GM12865 (cell line): ENCODE measurements around the gene PCNX2.

ENCODE experiments used
- DNase-seq: peaks from one replicate; pipeline ENCODE4 v3.0.0; 2010; ENCODE audit warnings: low read depth
- H3K4me3 ChIP-seq: 2 replicates; pipeline ENCODE4 v1.5.1; 2011; ENCODE audit warnings: mild to moderate bottlenecking, low read depth, low read length, control low read depth
- TF ChIP-seq, protein P1 (sequence below): IDR thresholded peaks from 2 replicates; pipeline ENCODE4 v1.5.1; 2011; ENCODE audit warnings: low read length, control low read depth, low read depth, inconsistent platforms; ENCODE audit not compliant: insufficient read depth; ENCODE audit errors: missing control alignments

PCNX2 gene

DNA sequence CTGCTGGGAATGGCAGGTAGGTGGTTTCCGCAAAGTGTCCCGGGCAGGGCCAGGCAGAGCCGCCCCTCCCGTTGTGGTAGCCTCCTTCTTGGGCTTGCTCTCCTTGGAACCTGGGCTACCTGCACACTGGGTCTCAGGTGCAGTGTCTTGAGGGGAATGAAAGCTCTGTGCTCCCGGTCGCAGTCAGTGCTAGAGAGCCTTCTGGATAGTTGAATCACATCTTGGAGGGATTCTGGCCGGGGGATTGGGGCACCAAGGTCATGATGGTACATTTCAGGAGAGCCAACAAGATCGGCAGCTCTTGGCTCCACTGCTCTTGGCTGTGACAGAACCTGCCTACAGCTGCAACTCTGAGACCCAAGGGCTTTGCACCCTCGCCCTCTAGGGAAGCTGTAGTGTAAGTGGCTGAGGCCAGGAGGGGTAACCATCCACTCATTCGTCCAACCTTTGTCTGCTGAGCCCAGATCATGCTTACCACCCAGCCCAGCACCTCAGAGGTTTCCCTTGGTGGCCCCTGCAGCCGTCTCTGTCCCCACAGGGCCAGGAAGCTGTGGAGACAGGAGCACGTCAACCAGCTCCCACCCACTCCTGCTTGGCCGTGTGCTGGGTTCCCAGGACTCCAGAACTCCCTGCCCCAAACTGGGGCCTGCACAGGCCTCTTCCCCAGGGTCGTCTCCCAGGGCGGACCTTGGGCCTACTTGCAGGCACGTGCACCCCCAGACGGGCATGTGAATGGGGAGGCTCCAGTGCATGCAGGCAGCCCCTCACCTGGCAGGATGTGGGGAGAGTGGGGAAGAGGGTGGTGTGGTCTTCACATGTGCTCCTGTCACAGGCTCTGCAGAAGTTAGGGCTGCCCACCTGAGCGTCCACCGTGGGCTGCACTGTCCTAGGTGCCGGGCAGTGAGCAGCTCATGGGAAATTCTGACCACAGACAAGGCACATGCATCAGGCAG, 305.1 kb downstream of the PCNX2 start:
- no peak for DNase-seq
- TF ChIP-seq, protein P1, sequence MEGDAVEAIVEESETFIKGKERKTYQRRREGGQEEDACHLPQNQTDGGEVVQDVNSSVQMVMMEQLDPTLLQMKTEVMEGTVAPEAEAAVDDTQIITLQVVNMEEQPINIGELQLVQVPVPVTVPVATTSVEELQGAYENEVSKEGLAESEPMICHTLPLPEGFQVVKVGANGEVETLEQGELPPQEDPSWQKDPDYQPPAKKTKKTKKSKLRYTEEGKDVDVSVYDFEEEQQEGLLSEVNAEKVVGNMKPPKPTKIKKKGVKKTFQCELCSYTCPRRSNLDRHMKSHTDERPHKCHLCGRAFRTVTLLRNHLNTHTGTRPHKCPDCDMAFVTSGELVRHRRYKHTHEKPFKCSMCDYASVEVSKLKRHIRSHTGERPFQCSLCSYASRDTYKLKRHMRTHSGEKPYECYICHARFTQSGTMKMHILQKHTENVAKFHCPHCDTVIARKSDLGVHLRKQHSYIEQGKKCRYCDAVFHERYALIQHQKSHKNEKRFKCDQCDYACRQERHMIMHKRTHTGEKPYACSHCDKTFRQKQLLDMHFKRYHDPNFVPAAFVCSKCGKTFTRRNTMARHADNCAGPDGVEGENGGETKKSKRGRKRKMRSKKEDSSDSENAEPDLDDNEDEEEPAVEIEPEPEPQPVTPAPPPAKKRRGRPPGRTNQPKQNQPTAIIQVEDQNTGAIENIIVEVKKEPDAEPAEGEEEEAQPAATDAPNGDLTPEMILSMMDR, result no peak
- no peak overlapping the region for H3K4me3 ChIP-seq

DNA sequence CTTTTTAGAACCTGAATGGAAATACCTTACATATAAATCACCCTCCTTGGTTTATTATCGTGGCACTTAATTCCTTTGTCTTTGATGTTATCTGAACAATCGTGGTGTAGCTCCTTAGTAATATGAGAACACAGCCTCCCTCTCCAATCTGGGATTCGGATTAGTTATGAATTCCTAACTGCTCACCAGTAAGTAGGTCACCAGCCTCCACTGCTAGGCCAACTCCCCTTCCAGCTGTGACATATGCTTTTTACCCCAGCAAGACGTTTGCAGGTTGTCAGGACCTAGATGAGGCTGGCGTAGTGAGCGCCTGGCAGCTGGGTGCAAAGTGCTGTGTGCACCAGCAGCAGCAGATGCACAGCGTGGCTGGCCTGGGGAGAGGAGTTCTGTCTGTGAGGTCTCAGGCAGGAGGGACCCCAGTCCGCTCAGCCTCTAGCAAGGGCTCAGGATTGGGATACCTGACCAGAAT, 306.9 kb downstream of the PCNX2 start:
- no peak for DNase-seq
- H3K4me3 ChIP-seq, result no peak overlapping the region
- TF ChIP-seq, protein P1, result no peak

DNA sequence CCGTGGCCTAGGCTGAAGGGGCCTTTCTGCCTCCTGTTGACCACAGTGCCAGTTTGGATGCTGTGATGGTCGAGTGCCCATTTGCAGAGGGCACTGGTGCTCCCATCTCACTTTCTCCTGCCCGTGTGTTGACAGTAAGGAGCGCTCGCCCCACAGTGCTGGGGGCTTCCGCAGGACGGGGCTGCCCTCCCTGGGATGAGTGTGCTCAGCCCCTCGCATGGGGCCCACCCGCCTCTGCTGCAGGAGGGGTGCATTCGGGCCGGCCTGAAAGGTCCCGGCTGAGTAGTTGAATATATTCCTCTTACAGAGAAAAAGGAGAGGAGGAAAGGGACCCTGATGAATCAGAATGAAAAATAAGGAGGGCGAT, 307.8 kb downstream of the PCNX2 start:
- TF ChIP-seq, protein P1, result no peak
- H3K4me3 ChIP-seq, result no peak overlapping the region
- no peak for DNase-seq

DNA sequence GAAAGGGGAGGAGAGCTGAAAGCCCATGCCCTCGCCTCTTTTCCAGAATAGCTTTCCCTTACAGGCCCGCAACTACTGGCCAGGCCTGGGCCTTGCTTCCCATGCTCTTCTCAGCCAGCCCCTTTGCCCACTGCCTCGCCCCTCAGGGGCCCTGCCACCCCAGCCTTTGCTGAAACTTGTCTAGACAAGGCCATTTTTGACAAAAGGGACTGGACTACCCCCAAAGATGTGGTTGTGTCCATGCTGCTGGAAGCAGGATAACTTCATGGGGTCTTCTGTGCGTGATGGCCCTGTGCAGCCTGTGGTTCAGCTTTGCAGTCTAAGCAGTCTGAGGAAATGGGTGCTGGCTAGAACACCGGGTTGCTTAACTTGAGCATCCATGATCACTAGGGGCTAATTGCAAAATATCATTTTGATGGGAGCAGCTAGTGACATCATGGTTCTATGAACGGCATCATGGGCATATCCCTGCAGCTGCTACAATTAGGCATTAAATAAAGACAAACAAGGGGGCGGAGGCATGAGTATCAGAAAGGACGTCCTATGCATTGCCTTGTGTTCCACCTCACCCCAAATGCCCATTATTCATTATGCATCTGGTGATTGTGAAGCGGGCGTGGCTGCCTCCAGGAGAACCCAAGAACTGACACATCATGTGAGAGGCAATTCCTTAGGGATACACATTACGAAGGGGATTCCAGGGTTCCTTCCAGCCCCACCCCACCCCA, 308.3 kb downstream of the PCNX2 start:
- DNase-seq, result no peak
- no peak overlapping the region for H3K4me3 ChIP-seq
- TF ChIP-seq, protein P1, result no peak

DNA sequence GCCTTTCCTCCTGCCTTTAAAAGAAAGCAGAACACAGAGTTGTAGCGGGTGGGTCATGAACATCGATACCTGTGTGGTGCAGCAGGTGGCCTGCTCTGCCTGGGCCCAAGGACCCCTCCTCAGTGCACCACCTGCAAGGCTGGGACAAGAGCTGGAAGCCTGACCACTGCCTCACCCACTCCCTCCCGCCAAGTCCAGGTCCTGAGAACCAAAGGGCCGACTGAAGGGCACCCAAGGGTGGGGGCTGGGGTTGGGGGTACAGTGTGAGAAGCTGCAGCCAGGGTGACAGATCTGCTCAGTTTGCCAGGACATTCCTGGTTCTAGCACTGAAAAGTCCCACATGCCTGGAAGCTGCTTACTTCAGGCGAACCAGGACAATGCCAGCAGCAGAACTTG, 309.0 kb downstream of the PCNX2 start:
- TF ChIP-seq, protein P1, result no peak
- DNase-seq, result no peak
- H3K4me3 ChIP-seq, result no peak overlapping the region

DNA sequence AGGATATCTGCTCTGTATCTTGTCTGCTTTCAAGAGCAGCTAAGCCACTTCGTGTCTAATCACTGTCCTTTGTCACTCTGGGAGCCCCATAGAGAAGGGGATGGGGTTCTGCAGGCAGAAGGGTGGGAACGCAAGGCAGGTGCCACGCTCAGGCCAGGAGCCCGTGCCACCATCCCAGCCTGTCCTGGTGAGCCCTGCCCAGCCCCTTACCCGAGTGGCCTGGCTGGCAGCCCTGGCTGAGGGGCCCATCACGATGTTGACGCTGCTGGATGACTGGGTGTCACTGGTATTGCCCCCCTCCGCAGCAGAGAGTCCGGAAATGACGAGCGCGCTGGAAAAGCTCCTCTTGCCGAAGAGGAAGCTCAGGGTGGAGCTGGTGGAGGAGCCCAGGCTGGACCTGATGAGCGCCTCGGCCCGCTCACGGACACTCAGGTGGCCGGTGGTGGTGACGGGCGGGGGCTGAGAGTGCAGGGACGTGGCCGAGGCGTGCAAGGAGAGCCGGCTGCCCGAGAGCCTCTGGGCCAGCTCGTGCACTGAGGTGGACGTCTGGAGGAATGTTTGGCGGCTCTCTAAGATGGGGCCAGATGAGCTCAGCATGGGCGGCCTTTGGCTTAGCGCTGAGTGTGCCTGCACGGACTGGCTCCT, 309.5 kb downstream of the PCNX2 start:
- no peak overlapping the region for H3K4me3 ChIP-seq
- DNase-seq, result no peak
- TF ChIP-seq, protein P1, result no peak
